ENCODE results near the gene AUTS2.

The AUTS2 gene

GRCh38 chr7:70376561-70377031 is 778.3 kb downstream of the AUTS2 start:
- DNase-seq (ENCODE audit: low read depth in 3 of 3), result no peak

- no peak for DNase-seq (ENCODE audit: low read depth in 3 of 3)
These were observed 779.7 kb downstream of the AUTS2 start for GRCh38 chr7:70377957-70378356.

GRCh38 chr7:70379210-70379609 is 780.9 kb downstream of the AUTS2 start:
- DNase-seq (ENCODE audit: low read depth in 3 of 3), result no peak

- DNase-seq (ENCODE audit: low read depth in 3 of 3), result no peak
These were observed 782.2 kb downstream of the AUTS2 start for GRCh38 chr7:70380421-70381015.

- DNase-seq (ENCODE audit: low read depth in 3 of 3), result no peak
These were observed 784.9 kb downstream of the AUTS2 start for GRCh38 chr7:70383066-70383782.

- DNase-seq (ENCODE audit: low read depth in 3 of 3), result no peak
These were observed 785.7 kb downstream of the AUTS2 start for GRCh38 chr7:70384024-70384423.

- DNase-seq (ENCODE audit: low read depth in 3 of 3), result no peak
These were observed 786.6 kb downstream of the AUTS2 start for GRCh38 chr7:70384891-70385290.

GRCh38 chr7:70387217-70387616 is 788.9 kb downstream of the AUTS2 start:
- DNase-seq (ENCODE audit: low read depth in 3 of 3), result no peak

GRCh38 chr7:70389531-70390151 is 791.4 kb downstream of the AUTS2 start:
- no peak for DNase-seq (ENCODE audit: low read depth in 3 of 3)

- DNase-seq (ENCODE audit: low read depth in 3 of 3), result no peak
These were observed 792.0 kb downstream of the AUTS2 start for GRCh38 chr7:70390251-70390650.

- DNase-seq (ENCODE audit: low read depth in 3 of 3), result no peak
These were observed 794.1 kb downstream of the AUTS2 start for GRCh38 chr7:70392256-70392876.

- DNase-seq (ENCODE audit: low read depth in 3 of 3), result no peak
These were observed 794.7 kb downstream of the AUTS2 start for GRCh38 chr7:70392877-70393435.

GRCh38 chr7:70393956-70394355 is 795.7 kb downstream of the AUTS2 start:
- no peak for DNase-seq (ENCODE audit: low read depth in 3 of 3)

- no peak for DNase-seq (ENCODE audit: low read depth in 3 of 3)
These were observed 802.6 kb downstream of the AUTS2 start for GRCh38 chr7:70400829-70401380.

GRCh38 chr7:70402069-70402468 is 803.8 kb downstream of the AUTS2 start:
- DNase-seq (ENCODE audit: low read depth in 3 of 3), result no peak

- no peak for DNase-seq (ENCODE audit: low read depth in 3 of 3)
These were observed 807.0 kb downstream of the AUTS2 start for GRCh38 chr7:70405241-70405640.

- DNase-seq (ENCODE audit: low read depth in 3 of 3), result no peak
These were observed 808.1 kb downstream of the AUTS2 start for GRCh38 chr7:70406186-70406949.

- no peak for DNase-seq (ENCODE audit: low read depth in 3 of 3)
These were observed 808.6 kb downstream of the AUTS2 start for GRCh38 chr7:70406950-70407209.

- no peak for DNase-seq (ENCODE audit: low read depth in 3 of 3)
These were observed 810.2 kb downstream of the AUTS2 start for GRCh38 chr7:70408477-70408876.

- DNase-seq (ENCODE audit: low read depth in 3 of 3), result no peak
These were observed 810.6 kb downstream of the AUTS2 start for GRCh38 chr7:70408891-70409290.

- DNase-seq (ENCODE audit: low read depth in 3 of 3), result no peak
These were observed 812.0 kb downstream of the AUTS2 start for GRCh38 chr7:70410134-70410750.
